GM12801 (cell line): ENCODE measurements around the gene FAIM.

Experiments used
- CTCF ChIP-seq: IDR thresholded peaks from one replicate; pipeline ENCODE4 v1.5.1; 2011; ENCODE audit warnings: control low read depth; ENCODE audit not compliant: insufficient read length; ENCODE audit errors: extremely low read depth

Gene FAIM

GRCh38 chr3:138678086-138678485, 69.5 kb downstream of the FAIM start:
- TF ChIP-seq CTCF = no peak

GRCh38 chr3:138678874-138679392, 70.4 kb downstream of the FAIM start:
- TF ChIP-seq CTCF = no peak

GRCh38 chr3:138681463-138682220, 73.1 kb downstream of the FAIM start:
- TF ChIP-seq CTCF = no peak

- no peak for TF ChIP-seq CTCF
Measured at GRCh38 chr3:138682648-138683047, 74.1 kb downstream of the FAIM start.
